T-cell (primary cell): ENCODE measurements around the gene ZFAND3. TPM values are rescaled to one million over a fixed set of nuclear protein-coding genes. Genes with fewer than 3 reads are reported as not detected.

ENCODE experiments used
- ATAC-seq, 4 experiments: fragments of 200-7000 bp in 3 of 4; fragments of 150-1000 bp in 1 of 4; cut with Tn5 transposase; replicated peaks in 1 of 4; 1 replicate in 3 of 4; 2 replicates in 1 of 4; pipeline ENCODE4 v1.10.0; 2021; ENCODE audit warnings: moderate library complexity in 3 of 4, mild to moderate bottlenecking in 2 of 4, moderate number of reproducible peaks in 1 of 4
- CTCF ChIA-PET, 2 donors: fragments of 300-600 bp; sonication (Branson Sonifier 250); formaldehyde crosslinking; loops; one replicate each; lab custom pipeline; 2022; ENCODE audit warnings: antibody characterized with exemption in 2 of 2; lab: Charles Lee
- POLR2A ChIA-PET, 2 donors: fragments of 300-600 bp; sonication (Branson Sonifier 250); formaldehyde crosslinking; loops; one replicate each; lab custom pipeline; 2022; ENCODE audit warnings: antibody characterized with exemption in 2 of 2; lab: Charles Lee
- DNase-seq, 35 experiments: peaks; one replicate each; pipeline versions ENCODE4 v3.0.0 to v3.0.0-alpha.2; 2013 to 2023
- H3K27ac ChIP-seq: one replicate; pipeline ENCODE4 v1.5.1; 2013; ENCODE audit warnings: low read length
- H3K27me3 ChIP-seq, 2 experiments: replicated peaks in 1 of 2; 1 replicate in 1 of 2; 2 replicates in 1 of 2; pipeline versions ENCODE4 v1.6.1 to v1.7.0; 2013; ENCODE audit warnings: low read length in 1 of 2, mixed read lengths in 1 of 2; ENCODE audit not compliant: control insufficient read depth in 2 of 2, insufficient read depth in 2 of 2; ENCODE audit errors: extremely low read depth in 1 of 2
- H3K36me3 ChIP-seq, 2 donors: 1 replicate in 1 of 2; 2 replicates in 1 of 2; pipeline versions ENCODE4 v1.6.1 to v1.7.0; 2013; ENCODE audit warnings: low read length in 1 of 2; ENCODE audit not compliant: control insufficient read depth in 2 of 2, insufficient read depth in 1 of 2; ENCODE audit errors: extremely low read depth in 1 of 2
- H3K4me1 ChIP-seq, 2 experiments: 1 replicate in 1 of 2; 2 replicates in 1 of 2; pipeline versions ENCODE4 v1.6.1 to v1.7.0; 2013; ENCODE audit warnings: low read length in 2 of 2, mixed read lengths in 1 of 2; ENCODE audit not compliant: insufficient read depth in 2 of 2, control insufficient read depth in 1 of 2; ENCODE audit errors: extremely low read depth in 1 of 2
- H3K4me3 ChIP-seq, 2 donors: 1 replicate in 1 of 2; 2 replicates in 1 of 2; pipeline versions ENCODE4 v1.5.1 to v1.7.0; 2013; ENCODE audit warnings: mild to moderate bottlenecking in 2 of 2, low read length in 1 of 2, moderate library complexity in 1 of 2; ENCODE audit not compliant: control insufficient read depth in 1 of 2; ENCODE audit errors: extremely low read depth in 1 of 2
- H3K9me3 ChIP-seq: 2 replicates; pipeline ENCODE4 v1.7.0; 2013
- H3K27ac Mint-ChIP-seq, 2 donors: one replicate each; pipeline ENCODE4 v1.8.0; 2020 to 2021; ENCODE audit warnings: mild to moderate bottlenecking in 2 of 2, mixed read lengths in 2 of 2
- H3K27me3 Mint-ChIP-seq, 2 donors: one replicate each; pipeline ENCODE4 v1.8.0; 2021 to 2022; ENCODE audit warnings: mixed read lengths in 2 of 2
- H3K36me3 Mint-ChIP-seq: one replicate; pipeline ENCODE4 v1.8.0; 2021; ENCODE audit warnings: mixed read lengths
- H3K4me1 Mint-ChIP-seq, 3 donors: one replicate each; pipeline ENCODE4 v1.8.0; 2020 to 2022; ENCODE audit warnings: mixed read lengths in 3 of 3, mild to moderate bottlenecking in 1 of 3
- H3K4me3 Mint-ChIP-seq, 3 donors: one replicate each; pipeline ENCODE4 v1.8.0; 2020 to 2022; ENCODE audit warnings: mild to moderate bottlenecking in 3 of 3, mixed read lengths in 3 of 3, moderate library complexity in 3 of 3
- H3K9me3 Mint-ChIP-seq, 3 donors: one replicate each; pipeline ENCODE4 v1.8.0; 2020 to 2022; ENCODE audit warnings: mixed read lengths in 3 of 3
- WGBS: methylation state at CpG from one replicate; pipeline ENCODE4 v1.1.5; 2013; ENCODE audit warnings: missing lambda C conversion rate; ENCODE audit not compliant: insufficient coverage; 5-methylcytosine and 5-hydroxymethylcytosine counted together
- total RNA-seq, 35 experiments: library from RNA in 6 of 35; stranded (reverse) in 6 of 35; fragments of 120-200 nt in 1 of 35; gene quantifications; one replicate each; pipeline versions ENCODE4 v1.2.1 to v1.2.4 and lab custom pipeline; 2013 to 2026

The ZFAND3 gene
- total RNA-seq, 5 donors from 2014 or later (not counting 1 experiment from before 2014, with no cell fraction given) = 35.6 to 59.3 (median 36.4) TPM

DNA sequence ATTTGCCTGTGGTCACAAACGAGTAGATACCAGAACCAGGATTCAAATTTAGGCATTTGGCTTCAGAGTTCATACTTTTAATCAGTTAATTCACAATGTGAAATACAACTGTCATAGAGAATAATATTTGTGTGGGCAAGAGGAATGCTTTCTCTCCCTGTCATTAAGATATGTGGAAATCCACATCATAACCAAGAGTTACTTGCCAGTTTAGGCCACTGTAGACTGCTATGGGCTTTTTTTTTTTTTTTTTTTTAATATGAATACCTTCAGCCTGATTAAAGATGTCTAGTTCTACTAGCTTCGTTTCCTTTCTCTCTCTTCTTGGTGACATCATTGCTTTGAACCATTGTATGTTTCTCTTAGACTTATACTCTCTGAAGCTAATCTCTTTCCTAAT lies 244.9 kb downstream of the ZFAND3 start:
- H3K4me3 ChIP-seq = no peak overlapping the region
- H3K9me3 Mint-ChIP-seq = no peaks in the 10 kb centered on the region
- H3K9me3 ChIP-seq = no peaks in the 10 kb centered on the region
- no peaks in the 10 kb centered on the region for H3K27me3 Mint-ChIP-seq
- ATAC-seq (no peak), DNase-seq (no peak)
- ChIA-PET CTCF (interaction anchor here in 1 of 2 donors (1.0 to 1.2 kb wide), 2 partner anchors 9 to 14 kb away, joined by 3 to 4 read pairs; no protein-coding TSS in a partner anchor), POLR2A (no interaction called here)
- H3K27me3 ChIP-seq = no peaks in the 10 kb centered on the region
- H3K27ac Mint-ChIP-seq = no peak overlapping the region
- H3K36me3 Mint-ChIP-seq = peaks cover 64% of the 10 kb centered on the region
- peaks cover 22 to 26% (median 25%) of the 10 kb centered on the region in 3 donors for H3K4me1 Mint-ChIP-seq
- no peaks in the 10 kb centered on the region for H3K4me1 ChIP-seq
- H3K27ac ChIP-seq = no peak overlapping the region
- peaks cover 3 to 24% of the 10 kb centered on the region in 2 donors for H3K36me3 ChIP-seq
- no CpG with 5 or more reads among the region's 2 CpGs for WGBS
- no peak overlapping the region for H3K4me3 Mint-ChIP-seq

DNA sequence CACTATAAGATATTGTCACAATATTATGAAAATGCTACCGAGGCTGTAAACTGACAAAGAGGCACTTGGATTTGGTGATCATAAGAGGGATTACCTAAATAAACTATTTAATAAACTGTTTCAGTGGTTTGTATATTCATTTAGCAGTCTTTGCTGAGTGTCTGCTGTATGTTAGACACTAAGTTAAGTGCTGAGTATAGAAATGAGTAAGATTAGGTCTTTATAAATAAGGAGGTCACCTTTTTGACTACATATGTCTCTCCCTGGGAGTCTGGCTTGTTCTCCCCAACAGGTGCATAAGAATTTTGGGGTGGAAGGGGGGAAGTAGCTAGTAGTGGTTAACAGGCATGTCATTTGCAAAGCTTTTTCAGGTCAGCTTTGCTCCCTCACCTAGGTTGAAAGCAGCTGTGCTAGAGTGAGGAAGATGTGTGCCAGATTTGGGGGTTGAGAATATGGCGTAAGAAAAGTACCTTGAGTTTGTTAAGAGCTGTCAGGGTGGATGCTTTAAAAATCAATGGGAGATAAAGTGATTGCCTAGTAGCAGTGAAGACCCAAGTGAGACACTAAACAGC lies 246.3 kb downstream of the ZFAND3 start:
- ATAC-seq = no peak
- Mint-ChIP-seq H3K4me1 (peaks cover 29 to 30% (median 29%) of the 10 kb centered on the region in 3 donors), H3K9me3 (no peaks in the 10 kb centered on the region), H3K36me3 (peaks cover 64% of the 10 kb centered on the region), H3K27ac (no peak overlapping the region), H3K4me3 (no peak overlapping the region), H3K27me3 (no peaks in the 10 kb centered on the region)
- CTCF ChIA-PET = interaction anchor here in 1 of 2 donors (1.0 kb wide), 1 partner anchor 15 kb away, joined by 4 read pairs; no protein-coding TSS in a partner anchor
- Histone ChIP-seq H3K4me3 (no peak overlapping the region), H3K27ac (no peak overlapping the region), H3K4me1 (no peaks in the 10 kb centered on the region), H3K9me3 (no peaks in the 10 kb centered on the region), H3K27me3 (no peaks in the 10 kb centered on the region), H3K36me3 (peaks cover 3 to 24% of the 10 kb centered on the region in 2 donors)
- DNase-seq = no peak
- POLR2A ChIA-PET = interaction anchor here in 1 of 2 donors (0.5 kb wide), 1 partner anchor 114 kb away, joined by 3 read pairs; no protein-coding TSS in a partner anchor
- 100% methylated on average over 1 of the region's 2 CpGs for WGBS

DNA sequence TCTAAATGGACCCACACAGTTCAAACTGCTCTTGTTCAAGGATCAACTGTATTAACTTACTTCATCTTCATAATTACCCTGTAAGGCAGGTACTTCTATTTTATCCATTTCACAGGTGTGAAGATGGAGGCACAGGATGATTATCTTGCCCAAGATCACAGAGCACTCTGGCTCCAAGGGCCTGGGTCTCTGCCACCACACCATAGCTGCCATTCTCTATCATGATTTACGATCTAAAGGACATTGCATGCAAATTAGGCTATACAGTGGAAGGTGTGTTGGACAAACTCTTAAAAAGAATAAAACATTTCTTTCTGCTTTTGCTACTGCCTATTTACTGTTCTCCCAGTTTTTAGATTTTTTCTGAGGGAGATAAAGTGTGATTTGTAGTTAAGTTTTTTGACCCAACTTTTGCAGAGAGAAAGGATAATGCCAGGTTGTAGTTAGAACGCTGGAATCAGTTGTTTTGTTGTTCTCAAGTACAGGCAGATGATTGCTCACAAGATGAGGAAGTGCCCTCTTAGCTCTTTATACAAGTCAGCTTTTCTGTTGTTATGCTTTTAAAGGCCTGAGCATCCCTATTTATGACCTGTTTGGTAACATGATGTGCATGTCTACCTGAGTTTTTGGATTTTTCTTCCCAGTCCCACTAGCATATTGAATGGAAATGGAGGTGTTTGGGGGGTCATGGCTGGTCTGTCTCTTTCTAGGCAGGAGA lies 247.9 kb downstream of the ZFAND3 start:
- H3K4me1 ChIP-seq = no peaks in the 10 kb centered on the region
- no peaks in the 10 kb centered on the region for H3K27me3 Mint-ChIP-seq
- no peak for DNase-seq
- peaks cover 3 to 17% of the 10 kb centered on the region in 2 donors for H3K36me3 ChIP-seq
- no peak overlapping the region for H3K27ac Mint-ChIP-seq
- H3K9me3 Mint-ChIP-seq = no peaks in the 10 kb centered on the region
- H3K9me3 ChIP-seq = no peaks in the 10 kb centered on the region
- ChIA-PET CTCF (no interaction called here), POLR2A (no interaction called here)
- H3K4me1 Mint-ChIP-seq = peaks cover 30 to 34% (median 32%) of the 10 kb centered on the region in 3 donors
- H3K27ac ChIP-seq = no peak overlapping the region
- no peak for ATAC-seq
- 63% methylated on average over 1 of the region's 2 CpGs for WGBS
- peaks cover 51% of the 10 kb centered on the region for H3K36me3 Mint-ChIP-seq
- H3K4me3 Mint-ChIP-seq = no peak overlapping the region
- no peak overlapping the region for H3K4me3 ChIP-seq
- no peaks in the 10 kb centered on the region for H3K27me3 ChIP-seq

DNA sequence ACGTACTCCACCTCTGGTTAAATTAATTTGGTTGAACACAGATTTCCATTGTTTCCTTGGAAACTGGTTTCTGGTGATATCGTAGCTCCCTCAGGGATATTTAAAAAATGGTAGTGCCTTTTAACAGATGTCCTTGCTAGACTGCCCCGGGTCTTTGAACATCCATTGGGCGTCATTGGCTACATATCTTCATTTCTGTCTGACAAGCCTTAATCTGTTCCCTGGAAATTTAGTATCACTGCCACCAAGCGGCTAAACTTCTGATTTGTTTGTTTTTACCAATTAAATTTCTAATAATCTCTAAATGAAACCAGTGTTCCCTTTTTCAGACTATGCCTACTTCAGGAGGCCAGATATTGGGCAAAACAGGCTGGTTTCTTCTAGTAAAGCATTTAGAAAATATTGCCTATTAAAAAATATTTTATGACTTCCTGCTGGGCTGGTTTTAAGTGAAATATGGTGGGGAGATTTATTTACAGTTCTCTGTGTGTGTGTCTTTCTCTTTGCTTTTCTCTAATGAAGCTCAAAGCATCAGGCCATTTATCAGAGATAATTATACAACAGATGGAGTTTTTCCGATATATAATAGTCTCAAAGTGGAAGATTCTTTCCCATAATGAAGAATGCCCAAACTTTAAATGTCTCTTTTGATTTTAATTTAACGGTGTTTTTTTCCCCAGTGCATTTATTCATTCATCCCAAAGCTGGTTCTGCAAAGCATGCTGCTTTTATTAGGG lies 249.5 kb downstream of the ZFAND3 start:
- Mint-ChIP-seq H3K4me1 (peaks cover 28 to 41% (median 32%) of the 10 kb centered on the region in 3 donors), H3K27me3 (no peaks in the 10 kb centered on the region), H3K36me3 (peaks cover 37% of the 10 kb centered on the region), H3K4me3 (no peak overlapping the region), H3K27ac (no peak overlapping the region), H3K9me3 (no peaks in the 10 kb centered on the region)
- H3K36me3 ChIP-seq = peaks cover 0 to 6% of the 10 kb centered on the region in 2 donors
- no peaks in the 10 kb centered on the region for H3K9me3 ChIP-seq
- ATAC-seq (no peak), DNase-seq (no peak)
- H3K4me3 ChIP-seq = no peak overlapping the region
- no peak overlapping the region for H3K27ac ChIP-seq
- H3K4me1 ChIP-seq = no peaks in the 10 kb centered on the region
- H3K27me3 ChIP-seq = no peaks in the 10 kb centered on the region
- POLR2A ChIA-PET = no interaction called here
- CTCF ChIA-PET = interaction anchor here in 1 of 2 donors (0.9 kb wide), 1 partner anchor 10 kb away, joined by 3 read pairs; no protein-coding TSS in a partner anchor
- no CpG with 5 or more reads among the region's 7 CpGs for WGBS

DNA sequence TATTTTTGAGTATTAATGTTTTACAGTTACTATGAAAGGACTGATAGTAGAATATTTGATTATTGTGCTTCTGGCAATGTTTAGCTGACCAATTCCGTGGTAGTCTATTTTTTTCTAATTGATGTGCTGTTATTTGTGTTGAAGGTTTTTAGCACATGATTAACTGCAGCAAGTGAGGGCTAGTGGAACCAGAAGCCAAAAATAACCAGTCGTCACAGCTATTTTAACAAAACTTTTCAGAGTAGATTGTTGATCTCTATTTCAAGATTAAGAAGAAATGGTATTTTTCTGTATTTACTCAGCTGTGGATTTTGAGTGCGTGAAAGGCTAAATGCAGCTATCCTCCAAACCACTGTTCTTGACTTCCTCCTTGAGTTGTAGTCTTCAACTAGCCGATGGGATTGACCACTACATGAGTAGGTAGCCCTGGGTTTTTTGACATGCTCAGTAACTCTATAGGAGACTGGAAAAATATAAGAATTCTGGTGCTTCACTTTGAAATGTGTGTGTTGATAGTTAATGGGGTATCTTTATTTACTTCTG lies 258.0 kb downstream of the ZFAND3 start:
- Histone ChIP-seq H3K27ac (no peak overlapping the region), H3K27me3 (no peaks in the 10 kb centered on the region), H3K36me3 (peaks cover 0 to 6% of the 10 kb centered on the region in 2 donors), H3K4me1 (no peaks in the 10 kb centered on the region), H3K9me3 (no peaks in the 10 kb centered on the region), H3K4me3 (no peak overlapping the region)
- WGBS = 100% methylated on average over 1 of the region's 4 CpGs
- no peak overlapping the region for H3K4me3 Mint-ChIP-seq
- no peaks in the 10 kb centered on the region for H3K9me3 Mint-ChIP-seq
- ChIA-PET POLR2A (no interaction called here), CTCF (interaction anchor here in 1 of 2 donors (0.5 kb wide), 1 partner anchor 100 kb away, joined by 3 read pairs; no protein-coding TSS in a partner anchor)
- peaks cover 48% of the 10 kb centered on the region for H3K36me3 Mint-ChIP-seq
- H3K27ac Mint-ChIP-seq = no peak overlapping the region
- no peaks in the 10 kb centered on the region for H3K27me3 Mint-ChIP-seq
- no peak for DNase-seq
- peaks cover 6 to 7% (median 6%) of the 10 kb centered on the region in 3 donors for H3K4me1 Mint-ChIP-seq
- no peak for ATAC-seq

DNA sequence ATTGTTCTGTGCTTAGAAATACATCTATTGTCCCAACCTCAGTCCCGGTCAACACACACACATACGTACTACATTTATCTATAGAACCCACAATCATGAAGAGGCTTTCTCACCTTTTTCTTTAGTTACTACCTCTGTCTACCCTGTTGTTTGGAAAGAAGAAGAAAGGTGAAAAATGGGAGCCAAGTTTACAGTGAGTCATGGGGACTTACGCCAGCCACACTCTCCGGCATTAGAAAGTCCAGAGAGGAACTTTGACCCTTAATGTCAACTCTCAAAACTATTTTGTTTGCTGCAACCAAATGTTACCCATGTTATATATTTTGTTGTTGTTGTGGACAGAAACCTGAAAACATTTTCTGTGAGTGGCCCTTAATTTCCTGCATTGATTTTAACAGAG lies 259.1 kb downstream of the ZFAND3 start:
- H3K27me3 ChIP-seq = no peaks in the 10 kb centered on the region
- Mint-ChIP-seq H3K27me3 (no peaks in the 10 kb centered on the region), H3K4me3 (no peak overlapping the region), H3K36me3 (peaks cover 57% of the 10 kb centered on the region), H3K4me1 (peaks cover 0 to 7% (median 6%) of the 10 kb centered on the region in 3 donors), H3K27ac (no peak overlapping the region), H3K9me3 (no peaks in the 10 kb centered on the region)
- ATAC-seq (no peak), DNase-seq (no peak)
- WGBS = no CpG with 5 or more reads among the region's 4 CpGs
- no peaks in the 10 kb centered on the region for H3K9me3 ChIP-seq
- peaks cover 0 to 12% of the 10 kb centered on the region in 2 donors for H3K36me3 ChIP-seq
- ChIA-PET POLR2A (no interaction called here), CTCF (interaction anchor here in 1 of 2 donors (0.8 kb wide), 1 partner anchor 10 kb away, joined by 3 read pairs; no protein-coding TSS in a partner anchor)
- no peak overlapping the region for H3K27ac ChIP-seq
- H3K4me3 ChIP-seq = no peak overlapping the region
- H3K4me1 ChIP-seq = no peaks in the 10 kb centered on the region
